ENCODE measurements around the gene NUMA1.

Gene NUMA1

GRCh38 chr11:72116019-72116755 is 35.8 kb upstream of the NUMA1 start:
- Histone ChIP-seq H3K4me3 (no peak overlapping the region), H3K27me3 (no peaks in the 10 kb centered on the region), H3K27ac (no peak overlapping the region), H3K4me1 (peaks cover 13 to 15% (median 15%) of the 10 kb centered on the region in 10 experiments), H3K9ac (no peak overlapping the region), H3K4me2 (no peak overlapping the region), H3K9me3 (replicated peaks in 1 of 11) (no peaks in the 10 kb centered on the region), H3K36me3 (peaks cover 0 to under 1% (median 0%) of the 10 kb centered on the region in 11 experiments; a peak in 1 of 22 replicates), H4K20me1 (no peaks in the 10 kb centered on the region)
- no peak for TF ChIP-seq Cebpa-rat (IDR thresholded peaks at IDR 0.05)

- no peaks in the 10 kb centered on the region for H4K20me1 ChIP-seq
- no peak overlapping the region for H3K27ac ChIP-seq
- H3K4me1 ChIP-seq, result peaks cover 17 to 26% (median 18%) of the 10 kb centered on the region in 10 experiments
- H3K9me3 ChIP-seq (replicated peaks in 1 of 11), result no peaks in the 10 kb centered on the region
- no peak for TF ChIP-seq Cebpa-rat (IDR thresholded peaks at IDR 0.05)
- no peak overlapping the region for H3K9ac ChIP-seq
- peaks cover under 1 to 16% (median 13%) of the 10 kb centered on the region in 11 experiments; a peak in 20 of 22 replicates for H3K36me3 ChIP-seq
- no peaks in the 10 kb centered on the region for H3K27me3 ChIP-seq
- no peak overlapping the region for H3K4me2 ChIP-seq
- no peak overlapping the region for H3K4me3 ChIP-seq
Observed at GRCh38 chr11:72114570-72114969, 34.2 kb upstream of the NUMA1 start.

- Histone ChIP-seq H3K9ac (peak overlapping the region; percentile 89 to 98 (median 94); a peak in 21 of 22 replicates), H3K4me2 (peak overlapping the region; percentile 59 to 91 (median 80)), H3K4me1 (peaks cover 17 to 26% (median 18%) of the 10 kb centered on the region in 10 experiments), H4K20me1 (no peaks in the 10 kb centered on the region), H3K27ac (peak overlapping the region; percentile 93 to 99 (median 97)), H3K9me3 (replicated peaks in 1 of 11) (no peaks in the 10 kb centered on the region), H3K27me3 (no peaks in the 10 kb centered on the region), H3K4me3 (peak overlapping the region; percentile 53 to 77 (median 64)), H3K36me3 (peaks cover 11 to 30% (median 22%) of the 10 kb centered on the region in 11 experiments; a peak in 20 of 22 replicates)
- no peak for TF ChIP-seq Cebpa-rat (IDR thresholded peaks at IDR 0.05)
Observed at GRCh38 chr11:72112978-72113808, 32.9 kb upstream of the NUMA1 start.

- no peak for TF ChIP-seq Cebpa-rat (IDR thresholded peaks at IDR 0.05)
- Histone ChIP-seq H3K4me3 (peak within 1 kb of the TSS; percentile 53 to 77 (median 64)), H3K9me3 (replicated peaks in 1 of 11) (no peaks in the 10 kb centered on the region), H3K4me2 (peak within 1 kb of the TSS; percentile 82 to 95 (median 89)), H3K27ac (peak within 1 kb of the TSS; percentile 93 to 99 (median 97)), H3K27me3 (no peaks in the 10 kb centered on the region), H3K4me1 (peaks cover 17 to 26% (median 18%) of the 10 kb centered on the region in 10 experiments), H3K9ac (peak within 1 kb of the TSS; percentile 89 to 98 (median 94)), H4K20me1 (no peaks in the 10 kb centered on the region), H3K36me3 (peaks cover 13 to 38% (median 30%) of the 10 kb centered on the region in 11 experiments; a peak in 20 of 22 replicates)
Observed at GRCh38 chr11:72112143-72112977, 32.0 kb upstream of the NUMA1 start, which contains the start of gene ANAPC15. Gene ANAPC15, minus strand, starts transcription at chr11:72112695. Its CDS starts 1,419 bp downstream, at chr11:72111276.

- Histone ChIP-seq H3K4me1 (peaks cover 17 to 26% (median 18%) of the 10 kb centered on the region in 10 experiments), H3K27ac (peak overlapping the region; percentile 93 to 99 (median 97)), H3K4me3 (peak overlapping the region; percentile 53 to 77 (median 64)), H3K9me3 (replicated peaks in 1 of 11) (no peaks in the 10 kb centered on the region), H3K4me2 (peak overlapping the region; percentile 73 to 95 (median 89)), H3K27me3 (no peaks in the 10 kb centered on the region), H3K36me3 (peaks cover 13 to 45% (median 30%) of the 10 kb centered on the region in 11 experiments; a peak in 20 of 22 replicates), H4K20me1 (no peaks in the 10 kb centered on the region), H3K9ac (peak overlapping the region; percentile 89 to 98 (median 94))
- TF ChIP-seq Cebpa-rat (IDR thresholded peaks at IDR 0.05), result no peak
Observed at GRCh38 chr11:72111300-72112142, 31.2 kb upstream of the NUMA1 start.

- Histone ChIP-seq H3K27me3 (no peaks in the 10 kb centered on the region), H3K9ac (peak within 1 kb of the TSS in 4 of 11 experiments; percentile 10 to 23 (median 14); a peak in 2 of 22 replicates), H3K4me1 (peaks cover 21 to 31% (median 24%) of the 10 kb centered on the region in 10 experiments), H4K20me1 (peaks cover 0 to under 1% (median 0%) of the 10 kb centered on the region in 11 experiments; a peak in 4 of 22 replicates), H3K4me2 (no peak within 1 kb of the TSS), H3K4me3 (no peak within 1 kb of the TSS), H3K36me3 (peaks cover 13 to 68% (median 36%) of the 10 kb centered on the region in 11 experiments; a peak in 21 of 22 replicates), H3K27ac (no peak within 1 kb of the TSS), H3K9me3 (replicated peaks in 1 of 11) (peaks cover 0 to 6% (median 0%) of the 10 kb centered on the region in 11 experiments; a peak in 3 of 22 replicates)
- TF ChIP-seq Cebpa-rat (IDR thresholded peaks at IDR 0.05), result no peak
Observed at GRCh38 chr11:72105888-72106287, 25.5 kb upstream of the NUMA1 start, which contains the start of gene TOMT. Gene TOMT, plus strand, starts transcription at chr11:72105924. Its CDS starts 28 bp downstream, at chr11:72105952.

GRCh38 chr11:72103754-72104167 is 23.4 kb upstream of the NUMA1 start:
- H3K4me3 ChIP-seq, result peak overlapping the region in 6 of 10 experiments; percentile 24 to 89 (median 66); a peak in 10 of 20 replicates
- peak overlapping the region; percentile 45 to 92 (median 67) for H3K4me2 ChIP-seq
- no peaks in the 10 kb centered on the region for H3K27me3 ChIP-seq
- peaks cover 0 to 6% (median 0%) of the 10 kb centered on the region in 11 experiments; a peak in 3 of 22 replicates for H3K9me3 ChIP-seq (replicated peaks in 1 of 11)
- peaks cover 14 to 68% (median 34%) of the 10 kb centered on the region in 11 experiments for H3K36me3 ChIP-seq
- peaks cover 23 to 45% (median 36%) of the 10 kb centered on the region in 10 experiments for H3K4me1 ChIP-seq
- peak overlapping the region; percentile 52 to 99 (median 72); a peak in 18 of 22 replicates for H3K9ac ChIP-seq
- TF ChIP-seq Cebpa-rat (IDR thresholded peaks at IDR 0.05), result no peak
- H4K20me1 ChIP-seq, result peaks cover 0 to 22% (median 16%) of the 10 kb centered on the region in 11 experiments; a peak in 11 of 22 replicates
- peak overlapping the region; percentile 56 to 99 (median 95); a peak in 21 of 22 replicates for H3K27ac ChIP-seq

Data from BLaER1 treated with 17β-estradiol and CSF1 and Interleukin-3, amounts not matched to agents 10 nM and 100 nM (cell line).